Activated CD4-positive, CD25-positive, alpha-beta regulatory T cell treated with anti-CD3 and anti-CD28 coated beads, Interleukin-2, amount 50 U/mL, for 16 hours (primary cell): ENCODE measurements around the gene DAP3.
A peak's percentile ranks its signal among the peaks of the same experiment; 100 is the strongest.
"Not testable (repeated sequence)": the region's sequence is repeated elsewhere in the genome, so short reads cannot be mapped to it uniquely, and the experiment has no call there.

Experiments
- DNase-seq: peaks from one replicate; pipeline ENCODE4 v3.0.0-alpha.2; 2020; ENCODE audit warnings: low read depth, low spot score

Gene DAP3

DNA sequence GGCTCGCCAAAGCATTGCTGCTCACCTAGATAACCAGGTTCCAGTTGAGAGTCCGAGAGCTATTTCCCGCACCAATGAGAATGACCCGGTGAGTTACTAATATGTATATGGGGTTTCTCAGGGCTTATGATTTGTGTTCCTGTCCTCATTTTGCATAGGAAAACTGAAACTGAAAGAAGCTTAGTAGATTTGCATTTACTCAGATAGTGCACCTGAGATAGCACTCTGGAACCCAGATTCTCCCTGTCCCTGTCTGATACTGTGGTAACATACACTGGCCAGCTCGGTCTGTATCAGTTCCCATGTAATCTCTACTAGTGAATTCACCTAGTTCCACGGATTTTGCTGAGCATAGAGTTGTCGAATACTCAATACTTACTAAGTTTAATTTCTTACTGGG, 28.1 kb downstream of the DAP3 start:
- DNase-seq: no peak

DNA sequence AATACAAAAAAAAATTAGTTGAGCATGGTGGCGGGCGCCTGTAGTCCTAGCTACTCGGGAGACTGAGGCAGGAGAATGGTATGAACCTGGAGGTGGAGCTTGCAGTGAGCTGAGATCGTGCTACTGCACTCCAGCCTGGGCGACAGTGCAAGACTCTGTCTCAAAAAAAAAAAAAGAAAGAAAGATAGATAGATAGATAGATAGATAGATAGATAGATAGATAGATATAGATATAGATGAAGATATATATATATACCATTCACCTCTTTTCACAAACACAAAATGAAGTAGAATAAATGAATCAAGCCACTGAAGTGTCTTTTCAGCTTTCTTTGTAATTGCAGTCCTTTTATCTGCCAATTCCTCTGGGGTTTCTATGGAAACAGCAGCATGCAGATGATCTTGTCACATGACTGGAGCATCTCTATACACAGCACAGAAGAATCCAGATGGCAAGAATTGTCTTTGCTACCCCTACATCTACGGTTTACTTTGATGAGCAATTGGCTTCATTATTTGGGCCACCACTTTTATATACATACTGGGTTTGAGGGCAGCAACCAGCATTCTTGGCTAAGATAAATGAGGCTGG, 29.7 kb downstream of the DAP3 start:
- not testable (repeated sequence) for DNase-seq

DNA sequence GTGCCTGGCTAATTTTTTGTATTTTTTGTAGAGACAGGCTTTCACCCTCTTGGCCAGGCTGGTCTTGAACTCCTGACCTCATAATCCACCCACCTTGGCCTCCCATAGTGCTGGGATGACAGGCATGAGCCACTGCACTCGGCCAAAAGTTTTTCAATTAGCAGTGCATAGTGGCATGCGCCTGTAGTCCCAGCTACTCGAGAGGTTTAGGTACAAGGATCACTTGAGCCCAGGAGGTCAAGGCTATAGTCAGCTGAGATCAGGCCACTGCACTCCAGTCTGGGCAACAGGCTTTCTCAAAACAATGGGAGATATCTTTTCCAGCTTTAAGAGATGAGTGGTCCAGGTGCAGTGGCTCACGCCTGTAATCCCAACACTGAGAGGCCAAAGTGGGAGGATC, 30.8 kb downstream of the DAP3 start:
- no peak for DNase-seq

DNA sequence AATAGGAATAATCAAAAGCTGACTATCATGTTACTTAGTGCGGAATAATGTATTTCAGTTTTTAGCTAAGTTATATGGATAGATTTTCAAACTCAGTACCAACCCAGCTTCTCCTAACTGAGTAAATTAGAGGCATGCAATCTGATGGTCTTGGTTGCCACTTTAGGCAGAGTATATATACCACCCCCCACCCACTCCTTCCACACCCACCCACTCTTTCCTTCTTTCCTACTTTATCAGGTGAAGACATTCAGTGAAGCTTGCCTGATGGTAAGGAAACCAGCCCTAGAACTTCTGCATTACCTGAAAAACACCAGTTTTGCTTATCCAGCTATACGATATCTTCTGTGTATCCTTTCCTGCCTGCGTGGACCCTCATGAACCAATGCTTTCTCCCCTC, 36.3 kb downstream of the DAP3 start:
- no peak for DNase-seq

DNA sequence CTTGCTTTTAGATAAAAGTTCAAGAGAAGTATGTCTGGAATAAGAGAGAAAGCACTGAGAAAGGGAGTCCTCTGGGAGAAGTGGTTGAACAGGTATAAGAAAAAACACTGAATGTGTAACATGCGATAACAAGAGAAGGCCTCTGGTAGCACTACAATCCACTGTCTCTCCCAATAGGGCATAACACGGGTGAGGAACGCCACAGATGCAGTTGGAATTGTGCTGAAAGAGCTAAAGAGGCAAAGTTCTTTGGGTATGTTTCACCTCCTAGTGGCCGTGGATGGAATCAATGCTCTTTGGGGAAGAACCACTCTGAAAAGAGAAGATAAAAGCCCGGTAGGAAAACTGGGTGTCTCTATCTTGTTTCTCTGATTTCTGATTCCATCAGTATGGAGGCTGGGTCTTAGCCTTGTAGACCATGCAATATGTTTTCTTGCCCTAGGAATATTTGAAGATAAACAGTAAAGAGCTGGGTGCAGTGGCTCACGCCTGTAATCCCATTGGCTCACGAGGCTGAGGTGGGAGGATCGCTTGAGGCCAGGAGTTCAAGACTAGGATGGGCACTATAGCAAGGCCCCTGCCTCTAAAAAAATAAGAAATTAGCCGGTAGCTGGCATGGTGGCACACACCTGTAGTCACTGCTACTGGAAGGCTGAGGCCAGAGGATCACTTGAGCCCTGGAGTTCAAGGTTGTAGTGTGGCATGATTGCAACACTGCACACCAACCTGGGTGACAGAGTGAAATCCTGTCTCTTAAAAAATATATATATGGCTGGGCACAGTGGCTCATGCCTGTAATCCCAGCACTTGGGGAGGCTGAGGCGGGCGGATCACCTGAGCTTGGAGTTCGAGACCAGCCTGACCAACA, 40.4 kb downstream of the DAP3 start:
- DNase-seq: no peak

DNA sequence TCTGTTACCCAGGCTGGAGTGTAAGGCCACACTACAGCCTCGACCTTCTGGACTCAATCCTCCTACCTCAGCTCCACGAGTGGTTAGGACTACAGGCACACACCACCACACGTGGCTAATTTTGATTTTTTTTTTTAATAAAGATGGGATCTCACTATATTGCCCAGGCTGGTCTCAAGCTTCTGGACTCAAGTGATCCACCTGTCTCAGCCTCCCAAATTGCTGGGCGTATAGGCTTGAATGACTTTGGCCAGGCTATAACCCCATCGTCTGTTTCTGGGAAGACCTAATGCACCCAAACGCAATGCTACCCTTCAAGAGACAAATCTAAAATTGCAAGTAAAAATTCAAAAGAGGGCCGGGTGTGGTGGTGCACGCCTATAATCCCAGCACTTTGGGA, 52.1 kb downstream of the DAP3 start:
- no peak for DNase-seq

DNA sequence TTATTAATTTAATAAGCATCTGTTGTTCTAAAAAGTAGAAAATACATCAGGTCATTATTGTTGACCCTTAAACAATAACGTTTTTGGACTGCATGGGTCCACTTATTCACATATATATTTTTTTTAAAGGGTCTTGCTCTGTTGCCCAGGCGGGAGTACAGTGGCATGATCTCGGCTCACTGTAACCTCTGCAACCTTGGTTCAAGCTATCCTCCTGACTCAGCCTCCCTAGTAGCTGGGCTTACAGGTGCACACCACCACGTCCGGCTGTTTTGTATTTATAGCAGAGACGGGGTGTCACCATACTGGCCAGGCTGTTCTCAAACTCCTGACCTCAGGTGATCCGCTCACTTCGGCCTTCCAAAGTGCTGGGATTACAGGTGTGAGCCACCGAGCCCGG, 53.0 kb downstream of the DAP3 start:
- DNase-seq: no peak

DNA sequence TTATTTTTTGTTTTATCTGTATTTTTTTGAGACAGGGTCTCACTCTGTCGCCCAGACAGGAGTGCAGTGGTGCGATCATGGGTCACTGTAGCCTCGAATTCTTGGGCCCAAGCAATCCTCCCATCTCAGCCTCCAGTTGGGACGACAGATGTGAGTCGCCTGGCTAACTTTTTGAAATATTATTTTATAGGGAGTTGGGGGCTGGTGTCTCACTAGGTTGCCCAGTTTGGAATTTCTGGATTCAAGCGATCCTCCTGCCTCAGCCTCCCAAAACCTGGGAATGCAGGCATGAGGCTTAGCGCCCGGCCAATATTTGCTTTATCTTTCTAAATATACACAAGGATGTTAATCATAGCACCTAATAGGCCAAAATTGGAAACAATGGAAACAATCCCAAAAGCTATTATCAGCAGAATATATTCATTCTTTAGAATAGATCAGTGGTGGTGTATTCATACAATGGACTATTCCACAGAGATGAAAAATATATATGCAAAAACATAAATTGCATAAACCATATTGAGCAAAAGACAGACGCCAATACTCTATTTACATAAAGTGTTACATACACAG, 55.9 kb downstream of the DAP3 start:
- no peak for DNase-seq

DNA sequence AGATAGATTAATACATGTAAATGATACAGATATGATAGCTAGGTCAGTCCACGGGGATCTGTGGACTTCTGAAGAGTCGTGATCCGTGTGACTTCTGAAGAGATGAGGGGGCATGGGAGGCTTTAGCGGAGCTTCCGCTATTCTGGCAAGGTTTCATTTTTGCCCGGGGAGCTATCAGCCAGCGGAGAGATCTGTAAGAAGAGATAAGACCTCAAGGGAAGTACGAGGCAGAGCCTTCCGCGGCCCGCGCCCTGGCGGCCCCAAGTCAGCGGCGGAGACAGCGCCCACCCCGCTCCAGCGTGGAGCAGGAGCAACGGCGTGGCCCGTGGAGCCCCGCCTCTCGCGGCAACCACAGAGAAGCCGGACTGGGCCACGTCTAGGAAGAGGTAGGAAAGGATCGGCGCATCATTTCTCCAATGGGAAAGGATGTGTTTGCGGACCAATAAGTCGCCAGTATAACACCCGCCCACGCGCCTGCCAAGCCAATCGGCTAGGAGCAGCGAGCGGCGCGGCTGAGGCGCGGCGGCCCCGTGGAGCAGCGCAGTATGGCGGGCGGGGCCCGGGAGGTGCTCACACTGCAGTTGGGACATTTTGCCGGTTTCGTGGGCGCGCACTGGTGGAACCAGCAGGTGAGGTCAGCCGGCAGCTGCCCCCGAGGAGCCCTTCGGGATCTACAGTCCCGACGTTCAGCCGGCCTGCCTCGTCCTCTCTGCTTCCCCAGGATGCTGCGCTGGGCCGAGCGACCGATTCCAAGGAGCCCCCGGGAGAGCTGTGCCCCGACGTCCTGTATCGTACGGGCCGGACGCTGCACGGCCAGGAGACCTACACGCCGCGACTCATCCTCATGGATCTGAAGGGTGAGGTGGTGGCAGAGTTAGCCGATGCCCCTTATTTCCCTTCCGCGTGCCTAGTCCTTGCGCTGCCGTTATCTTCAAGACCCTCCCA, 56.7 kb downstream of the DAP3 start:
- DNase-seq: peak; percentile 84

DNA sequence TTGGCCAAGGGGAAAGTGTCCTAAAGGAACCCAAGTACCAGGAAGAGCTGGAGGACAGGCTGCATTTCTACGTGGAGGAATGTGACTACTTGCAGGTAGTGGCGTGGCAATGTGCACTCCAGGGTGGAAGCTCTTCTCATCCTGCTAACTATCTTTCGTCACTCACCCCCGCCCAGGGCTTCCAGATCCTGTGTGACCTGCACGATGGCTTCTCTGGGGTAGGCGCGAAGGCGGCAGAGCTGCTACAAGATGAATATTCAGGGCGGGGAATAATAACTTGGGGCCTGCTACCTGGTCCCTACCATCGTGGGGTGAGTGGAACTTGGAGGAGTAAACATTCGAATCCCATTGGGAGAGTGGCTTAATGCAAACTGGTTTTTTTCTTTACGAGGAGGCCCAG, 58.7 kb downstream of the DAP3 start:
- not testable (repeated sequence) for DNase-seq

DNA sequence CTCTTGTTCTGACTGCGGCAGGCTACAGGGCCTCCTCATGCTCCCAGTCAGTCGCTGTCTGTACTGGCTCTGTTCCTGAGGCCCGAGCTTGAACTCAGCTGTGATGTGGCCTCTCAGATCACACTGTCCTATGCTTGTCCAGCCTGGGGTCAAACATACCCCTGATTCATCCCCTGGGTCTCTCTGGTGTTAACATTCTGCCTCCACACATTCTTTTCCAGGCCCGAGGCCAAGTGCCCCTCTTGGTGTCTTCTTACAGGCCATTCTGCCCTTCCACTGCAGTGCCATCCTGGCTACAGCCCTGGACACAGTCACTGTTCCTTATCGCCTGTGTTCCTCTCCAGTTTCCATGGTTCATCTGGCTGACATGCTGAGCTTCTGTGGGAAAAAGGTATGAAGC, 59.2 kb downstream of the DAP3 start:
- DNase-seq: not testable (repeated sequence)

DNA sequence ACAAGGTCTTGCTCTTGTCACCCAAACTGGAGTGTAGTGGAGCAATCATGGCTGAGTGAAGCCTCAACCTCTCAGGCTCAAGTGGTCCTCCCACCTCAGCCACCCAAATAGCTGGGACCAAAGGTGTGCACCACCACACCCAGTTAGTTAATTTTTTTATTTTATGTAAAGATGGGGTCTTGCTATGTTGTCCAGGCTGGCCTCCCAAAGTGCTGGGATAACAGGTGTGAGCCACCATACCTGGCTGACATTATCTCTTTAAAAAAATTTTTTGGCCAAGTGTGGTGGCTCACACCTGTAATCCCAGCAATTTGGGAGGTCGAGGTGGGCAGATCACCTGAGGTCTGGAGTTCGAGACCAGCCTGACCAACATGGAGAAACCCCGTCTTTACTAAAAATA, 70.1 kb downstream of the DAP3 start:
- DNase-seq: not testable (repeated sequence)

DNA sequence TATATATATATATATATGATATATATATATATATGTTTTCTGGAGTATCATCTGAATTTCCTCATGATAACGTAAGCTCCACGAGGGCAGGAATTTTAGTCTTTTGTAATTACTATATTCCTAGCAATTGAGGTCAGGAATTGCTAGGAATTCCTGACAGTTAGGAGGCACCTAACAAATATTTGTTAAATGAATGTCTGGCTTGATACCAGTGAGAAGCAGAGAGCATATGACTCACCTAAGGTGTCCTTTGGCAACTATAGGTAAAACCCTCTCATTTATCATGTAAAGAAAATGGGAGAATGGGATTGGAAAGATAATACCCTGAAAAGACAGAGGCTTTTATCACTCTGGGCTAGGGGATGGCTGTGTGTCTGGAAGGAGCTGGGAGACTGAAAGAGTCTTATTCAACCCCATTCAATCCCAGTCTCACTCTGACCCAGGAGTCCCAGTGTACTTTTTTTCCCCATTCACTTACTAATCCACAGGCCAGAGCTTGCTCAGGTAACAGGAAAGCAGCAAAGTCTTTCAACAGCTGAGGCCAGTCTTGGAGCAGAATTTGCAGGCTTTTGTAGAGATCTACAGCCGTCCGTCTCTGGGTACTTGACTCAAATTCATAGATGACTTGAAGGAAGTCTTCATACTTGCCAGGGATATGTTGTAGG, 71.2 kb downstream of the DAP3 start:
- no peak for DNase-seq

DNA sequence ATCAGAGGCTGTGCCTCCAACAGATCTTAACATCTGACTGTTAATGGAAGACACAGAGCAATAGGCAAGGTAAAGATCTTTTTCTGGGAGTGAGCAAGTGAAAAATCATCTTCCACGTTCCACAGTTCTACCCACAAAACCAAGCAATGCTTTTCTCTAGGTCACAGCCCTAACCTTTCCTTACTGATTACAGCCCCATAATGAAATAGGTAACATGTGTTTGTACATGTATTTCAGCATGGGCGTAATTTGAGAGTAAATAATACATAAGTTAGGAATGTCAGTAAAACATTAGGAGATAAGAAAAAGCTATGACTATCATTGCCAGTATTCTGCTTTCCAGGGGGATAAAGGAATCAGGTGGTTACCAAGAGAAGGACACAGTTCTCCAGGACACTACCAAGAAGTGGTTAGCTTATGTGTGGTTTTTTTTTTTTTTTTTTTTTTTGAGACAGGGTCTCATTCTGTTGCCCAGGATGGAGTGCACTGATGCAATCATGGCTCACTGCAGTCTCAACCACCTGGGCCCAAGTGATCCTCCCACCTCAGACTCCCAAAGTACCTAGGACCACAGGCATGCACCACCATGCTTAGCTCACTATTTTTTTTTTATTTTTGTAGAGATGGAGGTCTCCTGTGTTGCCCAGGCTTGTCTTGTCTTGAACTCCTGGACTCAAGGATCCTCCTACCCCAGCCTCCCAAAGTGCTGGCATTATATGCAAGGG, 72.0 kb downstream of the DAP3 start:
- DNase-seq: no peak

DNA sequence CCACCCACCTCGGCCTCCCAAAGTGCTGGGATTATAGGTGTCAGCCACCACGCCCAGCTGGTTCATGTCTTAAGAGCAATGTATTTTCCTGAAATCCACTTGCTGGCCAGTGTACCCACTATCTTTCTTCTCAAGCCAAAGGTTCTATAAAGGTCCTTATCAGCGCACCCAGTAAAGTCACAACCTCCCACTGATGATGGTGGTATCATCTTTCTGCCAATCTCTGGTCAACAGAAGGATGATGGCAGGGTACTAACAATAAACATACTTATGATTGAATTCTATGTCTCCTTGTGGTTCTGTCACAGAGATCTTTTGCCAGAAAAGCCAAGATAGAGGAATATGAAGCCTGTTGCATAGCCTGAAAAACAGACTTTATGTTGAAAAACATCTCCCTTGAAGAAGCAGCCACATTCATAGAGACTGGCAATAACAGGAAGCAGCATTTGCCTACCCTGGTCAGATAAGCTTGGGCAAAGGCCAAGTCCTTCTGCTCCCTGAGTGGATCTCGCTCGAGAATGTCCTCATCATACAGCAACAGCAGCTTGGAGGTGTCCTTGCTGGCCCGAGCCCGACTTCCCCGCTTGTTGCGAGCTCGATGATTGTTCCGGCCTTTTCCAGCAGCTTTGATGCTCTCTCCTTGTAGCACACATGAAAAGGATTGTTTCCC, 73.0 kb downstream of the DAP3 start:
- DNase-seq: no peak

DNA sequence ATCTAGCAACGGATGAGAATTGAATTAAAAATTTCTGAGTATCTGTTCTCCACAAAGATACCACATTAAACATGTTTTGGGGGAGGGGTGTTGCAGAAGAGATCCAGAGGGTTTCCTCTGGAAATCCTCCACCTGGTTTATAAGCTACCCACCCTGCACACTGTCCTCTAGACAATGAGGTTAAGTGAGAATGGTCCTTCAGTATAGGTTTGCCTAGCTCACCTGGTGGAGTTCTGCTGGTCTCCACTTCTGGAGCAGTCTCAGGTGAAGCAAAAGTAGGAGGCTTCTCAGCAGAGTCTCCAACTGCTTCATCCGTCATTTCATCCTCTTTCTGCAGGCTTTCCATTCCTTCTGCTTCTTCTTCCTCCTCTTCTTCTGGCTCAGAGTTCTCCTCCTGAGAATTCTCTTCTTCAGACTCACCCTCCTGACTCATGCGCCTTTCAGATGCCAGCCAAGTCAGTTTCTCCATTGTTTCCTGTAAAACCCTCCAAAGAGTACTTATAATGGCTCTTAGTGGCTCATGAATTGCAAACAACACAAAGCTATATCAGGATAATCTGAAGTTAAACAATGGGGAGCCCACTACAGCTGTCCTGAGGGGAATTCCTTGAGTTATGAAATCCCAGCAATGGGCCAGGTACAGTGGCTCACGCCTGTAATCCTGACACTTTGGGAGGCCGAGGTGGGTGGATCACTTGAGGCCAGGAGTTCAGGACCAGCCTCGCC, 74.4 kb downstream of the DAP3 start:
- not testable (repeated sequence) for DNase-seq

DNA sequence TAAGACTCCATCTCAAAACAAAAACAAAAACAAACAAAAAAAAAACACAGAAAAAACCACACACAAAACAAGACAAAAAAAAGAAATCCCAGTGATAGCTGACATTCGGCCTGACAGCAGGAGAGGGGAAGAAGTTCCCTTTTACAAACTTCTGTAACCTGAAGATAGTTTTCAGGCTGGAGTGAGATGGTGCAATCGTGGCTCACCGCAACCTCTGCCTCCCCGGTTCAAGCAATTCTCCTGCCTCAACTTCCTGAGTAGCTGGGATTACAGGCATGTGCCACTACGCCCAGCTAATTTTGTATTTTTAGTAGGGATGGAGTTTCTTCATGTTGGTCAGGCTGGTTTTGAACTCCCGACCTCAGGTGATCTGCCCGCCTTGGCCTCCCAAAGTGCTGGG, 75.1 kb downstream of the DAP3 start:
- DNase-seq: not testable (repeated sequence)

DNA sequence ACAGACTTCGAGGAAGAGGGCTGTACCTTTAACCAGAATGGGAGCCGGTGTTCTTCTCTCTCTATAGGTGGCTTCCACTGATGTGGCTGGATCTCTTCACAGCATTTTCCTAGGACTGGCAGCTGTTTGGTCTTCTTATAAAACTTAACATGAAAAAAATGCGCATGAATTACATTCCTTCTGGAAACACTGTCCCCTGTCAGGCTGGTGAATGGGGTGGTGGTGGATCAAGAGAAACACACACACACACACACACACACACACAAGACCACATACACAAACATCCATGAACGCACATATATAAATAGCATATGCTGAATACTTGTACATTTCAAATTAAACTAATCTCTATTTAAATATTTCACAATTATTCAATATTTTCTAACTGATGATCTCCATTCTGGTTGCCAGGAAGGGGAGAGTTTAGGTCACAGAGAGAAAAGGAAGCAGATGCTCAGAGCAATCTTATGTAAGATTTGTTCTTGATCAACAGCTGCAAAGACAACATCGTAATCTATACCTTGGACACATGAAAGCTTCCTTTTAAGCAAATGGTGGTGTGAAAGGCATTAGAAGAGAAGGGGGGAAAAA, 78.6 kb downstream of the DAP3 start:
- DNase-seq: not testable (repeated sequence)

DNA sequence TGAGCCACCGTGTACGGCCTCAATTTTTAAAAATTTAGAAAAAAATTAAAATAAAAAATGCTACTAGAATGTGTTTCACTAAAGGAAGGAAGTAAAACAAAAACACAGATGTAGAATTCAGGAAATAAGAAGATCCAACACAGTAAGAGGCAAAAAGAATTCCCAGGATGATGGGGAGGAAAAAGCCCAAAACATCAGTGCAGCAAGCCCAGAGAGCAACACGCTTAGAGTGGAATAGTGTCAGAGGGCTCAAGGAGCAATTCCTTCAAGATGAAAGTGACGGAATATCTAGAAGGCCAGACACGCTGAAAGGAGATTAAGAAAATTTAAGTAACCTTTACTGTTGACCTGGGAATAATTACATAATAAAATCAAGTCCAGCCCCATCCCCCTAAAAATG, 80.4 kb downstream of the DAP3 start:
- no peak for DNase-seq
